ENCODE data around the gene AXL.

The AXL gene

DNA sequence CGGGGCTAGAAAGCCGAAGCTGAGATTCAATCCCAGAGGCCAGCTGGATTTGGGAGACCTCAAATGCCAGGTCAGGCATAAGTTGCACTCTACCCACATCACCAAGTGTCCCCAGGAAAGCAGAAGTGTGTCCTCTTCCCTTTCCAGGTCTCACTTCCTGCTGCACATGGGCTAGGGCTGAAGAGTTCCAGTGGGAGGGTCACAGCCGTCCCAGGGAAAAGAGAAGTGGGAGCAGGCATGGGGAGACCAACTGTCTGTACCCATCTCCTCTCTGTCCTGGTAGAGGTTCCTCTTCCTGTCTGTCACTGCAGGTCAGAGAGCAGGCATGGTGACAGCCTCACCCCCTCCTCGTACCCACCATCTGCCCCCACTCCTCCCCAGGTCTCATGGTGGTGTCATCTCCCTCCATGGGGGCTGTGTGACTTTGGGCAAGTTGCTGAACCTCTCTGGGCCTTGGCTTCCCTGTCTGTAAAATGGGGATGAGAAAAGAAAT, 14.8 kb downstream of the AXL start:
- DNase-seq, result peak in 9 of 56 donors; percentile 1 to 27 (median 16)

DNA sequence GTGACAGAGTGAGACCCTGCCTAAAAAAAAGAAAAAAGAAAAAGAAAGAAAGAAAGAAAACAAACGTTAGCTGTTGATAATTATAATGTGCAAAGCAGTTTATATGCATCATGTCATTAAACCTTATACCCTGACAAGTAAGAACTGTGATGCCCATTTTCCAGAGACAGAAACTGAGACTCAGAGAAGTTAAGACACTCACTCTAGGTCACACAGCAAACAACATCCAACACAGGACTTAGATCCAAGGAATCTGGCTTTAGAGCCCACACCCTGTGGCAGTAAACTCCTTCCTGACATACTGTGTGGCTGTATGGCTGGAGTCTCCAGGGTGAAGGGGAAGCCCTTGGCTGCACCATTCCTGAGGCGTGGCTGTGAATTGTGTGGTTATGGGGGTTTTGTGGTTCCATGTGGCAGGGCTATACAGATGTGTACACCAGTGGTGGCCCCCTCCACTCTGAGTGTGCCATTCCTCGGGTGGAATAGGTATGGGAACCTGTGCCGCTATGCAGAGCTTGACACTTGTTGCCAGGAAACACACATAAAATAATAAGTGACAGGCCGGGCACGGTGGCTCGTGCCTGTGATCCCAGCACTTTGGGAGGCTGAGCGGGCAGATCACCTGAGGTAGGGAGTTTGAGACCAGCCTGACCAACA, 15.6 kb downstream of the AXL start:
- no peak for DNase-seq

DNA sequence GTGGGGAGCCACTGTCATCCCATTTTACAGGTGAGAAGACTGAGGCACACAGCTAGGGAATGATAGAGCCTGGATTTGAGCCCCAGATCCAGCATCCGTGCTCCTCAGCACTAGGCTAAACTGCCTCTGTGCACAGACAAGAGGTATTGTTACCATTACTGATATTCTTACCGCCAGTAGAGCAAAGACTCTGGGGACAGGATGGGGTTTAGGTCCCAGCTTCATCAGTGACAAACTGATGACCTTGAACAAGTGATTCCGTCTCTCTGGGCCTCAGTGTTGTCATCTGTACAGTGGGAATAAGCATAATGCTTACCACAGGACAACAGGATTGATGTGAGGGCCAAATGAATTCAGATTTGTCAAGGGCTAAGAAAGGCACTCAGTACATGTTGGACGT, 16.5 kb downstream of the AXL start:
- no peak for DNase-seq

DNA sequence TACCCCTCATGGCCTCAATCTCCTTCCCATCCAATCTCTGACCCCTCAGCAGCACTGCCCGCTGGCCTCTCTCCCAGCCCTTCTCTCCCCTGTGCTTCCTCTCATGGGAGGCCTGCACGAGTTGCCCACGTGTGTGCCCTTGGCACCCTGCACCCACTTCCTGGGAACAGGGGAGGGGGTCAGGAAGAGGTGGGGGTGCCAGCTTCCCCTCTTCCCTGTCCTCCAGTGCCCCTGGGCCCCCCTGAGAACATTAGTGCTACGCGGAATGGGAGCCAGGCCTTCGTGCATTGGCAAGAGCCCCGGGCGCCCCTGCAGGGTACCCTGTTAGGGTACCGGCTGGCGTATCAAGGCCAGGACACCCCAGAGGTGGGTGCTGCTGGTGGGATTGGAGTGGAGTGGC, 19.2 kb downstream of the AXL start:
- DNase-seq, result peak in 1 of 56 donors; percentile 21

DNA sequence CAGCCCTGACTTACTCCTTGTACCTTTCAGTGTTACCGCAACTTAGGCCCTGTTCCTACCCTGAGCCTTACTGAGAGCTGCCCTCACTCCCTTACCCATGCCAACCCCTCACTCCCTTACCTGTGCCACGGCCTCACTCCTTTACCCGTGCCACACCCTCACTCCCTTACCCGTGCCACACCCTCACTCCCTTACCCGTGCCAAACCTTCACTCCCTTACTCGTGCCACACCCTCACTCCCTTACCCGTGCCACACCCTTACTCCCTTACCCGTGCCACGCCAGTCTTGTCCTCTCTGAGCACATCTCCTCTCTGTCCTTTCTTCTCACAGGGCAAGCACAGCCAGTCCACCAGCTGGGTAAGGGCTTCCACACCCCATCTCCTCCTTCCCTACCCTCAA, 20.3 kb downstream of the AXL start:
- DNase-seq, result no peak

DNA sequence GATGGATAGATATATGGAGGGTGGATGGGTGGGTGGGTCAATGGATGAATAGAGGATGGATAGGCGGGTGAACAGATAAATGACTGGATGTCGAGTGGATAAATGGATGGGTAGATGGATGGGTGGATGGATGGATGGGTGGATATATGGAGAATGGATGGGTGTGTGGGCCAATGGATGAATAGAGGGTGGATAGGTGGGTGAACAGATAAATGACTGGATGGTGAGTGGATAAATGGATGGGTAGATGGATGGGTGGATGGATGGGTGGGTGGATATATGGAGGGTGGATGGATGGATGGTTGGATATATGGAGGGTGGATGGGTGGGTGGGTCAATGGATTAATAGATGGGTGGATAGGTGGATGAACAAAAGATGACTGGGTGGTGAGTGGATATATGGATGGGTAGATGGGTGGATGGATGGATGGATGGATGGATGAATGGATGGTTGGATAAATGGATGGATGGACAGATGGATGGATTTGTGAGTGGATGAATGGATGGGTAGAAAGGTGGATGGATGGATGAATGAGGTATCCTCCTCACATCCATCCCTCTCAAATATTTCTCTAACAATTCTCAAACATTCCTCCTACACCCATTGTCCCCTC, 21.0 kb downstream of the AXL start:
- DNase-seq, result no peak

DNA sequence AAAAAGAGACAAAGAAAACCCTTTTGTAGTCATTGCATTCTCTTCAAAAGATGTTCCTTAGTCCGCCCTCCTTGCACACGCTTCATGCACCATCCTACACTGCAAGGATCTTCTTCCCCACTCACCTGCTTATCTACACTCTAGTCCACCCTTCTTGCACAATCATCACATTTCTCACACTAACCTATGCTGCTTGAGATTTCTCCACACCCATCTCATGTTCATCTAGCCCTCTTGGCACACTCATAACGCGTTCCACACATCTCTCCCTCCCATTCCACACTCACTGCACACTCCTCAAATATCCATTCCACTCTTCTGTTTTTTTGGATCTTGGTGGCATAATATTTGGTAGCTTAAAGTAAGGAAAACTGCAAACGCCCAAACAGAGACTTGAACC, 22.8 kb downstream of the AXL start:
- no peak for DNase-seq

DNA sequence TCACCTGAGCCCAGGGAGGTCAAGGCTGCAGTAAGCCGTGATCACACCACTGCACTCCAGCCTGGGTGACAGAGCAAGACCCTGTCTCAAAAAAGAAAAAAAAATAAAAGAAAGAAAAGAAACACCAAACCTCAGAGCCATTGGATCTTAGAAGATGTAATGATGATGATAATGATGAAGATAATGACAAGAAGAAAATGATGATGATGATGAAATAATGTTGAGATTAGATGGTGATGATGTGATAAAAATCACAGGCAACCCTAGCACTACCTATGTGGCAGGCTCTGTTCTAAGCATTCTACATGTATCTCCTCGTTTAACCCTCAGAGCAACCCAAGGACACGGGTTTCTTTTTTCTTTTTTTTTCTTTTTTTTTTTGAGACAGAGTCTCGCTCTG, 25.1 kb downstream of the AXL start:
- DNase-seq, result no peak

DNA sequence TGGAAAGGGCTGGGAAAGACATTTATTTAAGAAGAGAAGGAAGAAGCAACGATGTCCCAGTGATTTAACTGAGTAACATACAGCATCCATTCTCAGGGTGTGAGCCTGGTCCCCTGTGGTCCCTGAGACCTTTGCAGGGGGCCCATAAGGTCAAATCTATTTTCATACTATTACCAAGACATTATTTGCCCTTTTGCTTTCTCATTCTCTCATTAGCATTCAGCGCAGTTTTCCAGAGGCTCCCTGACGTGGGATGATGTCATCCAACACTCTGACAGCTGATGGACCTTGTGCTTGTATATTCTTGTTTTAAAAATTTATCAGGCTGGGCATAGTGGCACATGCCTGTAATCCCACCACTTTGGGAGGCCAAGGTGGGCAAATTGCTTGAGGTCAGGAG, 26.8 kb downstream of the AXL start:
- no peak for DNase-seq

DNA sequence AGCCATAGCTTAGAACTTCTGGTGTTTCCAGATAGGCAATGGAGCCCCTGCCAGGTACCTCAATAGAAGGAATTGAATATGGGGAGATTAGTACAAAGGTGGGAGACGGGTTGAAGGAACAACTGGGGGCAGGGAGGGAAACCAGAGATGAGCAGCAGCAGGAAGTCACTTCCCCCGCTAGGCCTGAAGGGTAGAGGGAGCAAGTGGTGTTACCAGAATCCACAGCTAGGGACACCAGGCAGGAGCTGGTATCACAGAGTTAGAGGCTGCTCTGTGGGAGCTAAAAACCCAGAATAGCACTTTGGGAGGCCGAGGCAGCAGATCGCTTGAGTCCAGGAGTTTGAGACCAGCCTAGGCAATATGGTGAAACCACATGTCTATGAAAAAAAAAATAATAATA, 29.9 kb downstream of the AXL start:
- no peak for DNase-seq

DNA sequence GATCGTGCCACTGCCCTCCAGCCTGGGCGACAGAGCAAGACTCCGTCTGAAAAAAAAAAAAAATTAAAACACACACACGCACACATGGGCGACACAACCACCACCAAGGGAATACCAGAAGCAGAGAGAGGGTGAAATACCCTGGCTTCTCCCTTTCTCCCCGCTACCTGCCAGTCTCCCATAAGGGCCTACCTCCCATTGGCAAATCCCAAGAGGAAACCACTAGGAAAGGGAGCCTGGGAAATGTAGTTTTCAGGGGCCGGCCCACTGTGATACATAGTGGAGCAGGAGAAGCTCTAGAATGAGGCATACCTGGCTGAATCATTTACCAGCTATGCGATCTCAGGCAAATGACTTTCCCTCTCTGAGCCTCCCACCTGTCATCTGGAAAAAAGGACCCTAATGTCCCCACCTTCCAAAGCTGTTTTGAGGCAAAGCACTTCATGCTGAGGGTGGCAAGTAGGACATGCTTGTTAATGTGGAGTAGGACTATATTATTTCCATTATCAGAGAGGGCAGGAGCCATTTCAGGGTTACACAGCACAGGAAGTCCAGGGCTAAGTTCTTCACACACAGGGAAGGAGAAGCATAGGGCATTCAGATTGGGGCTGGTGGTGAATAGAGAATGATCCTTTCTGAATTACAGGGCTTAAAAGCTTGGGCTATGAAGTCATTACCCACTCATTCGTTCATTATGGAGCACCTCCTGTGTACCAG, 30.8 kb downstream of the AXL start:
- no peak for DNase-seq

DNA sequence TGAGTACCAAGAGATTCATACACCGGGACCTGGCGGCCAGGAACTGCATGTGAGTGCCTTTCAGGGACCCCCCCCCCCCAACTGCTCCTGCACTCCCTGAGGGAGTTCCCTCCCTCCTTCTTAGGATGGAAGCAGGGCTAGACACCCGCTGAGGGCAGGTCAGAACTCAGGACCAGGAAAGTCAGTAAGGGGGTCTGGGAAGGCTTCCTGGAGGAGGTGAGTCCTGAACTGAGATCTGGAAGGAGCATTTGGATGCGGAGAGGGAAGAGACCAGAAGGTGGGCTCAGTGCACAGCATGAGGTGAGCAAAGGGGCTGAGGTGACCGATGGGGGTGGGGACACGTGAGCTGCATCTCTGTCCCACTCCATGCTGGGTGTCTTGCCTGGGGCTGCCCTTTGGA, 34.6 kb downstream of the AXL start:
- no peak for DNase-seq

DNA sequence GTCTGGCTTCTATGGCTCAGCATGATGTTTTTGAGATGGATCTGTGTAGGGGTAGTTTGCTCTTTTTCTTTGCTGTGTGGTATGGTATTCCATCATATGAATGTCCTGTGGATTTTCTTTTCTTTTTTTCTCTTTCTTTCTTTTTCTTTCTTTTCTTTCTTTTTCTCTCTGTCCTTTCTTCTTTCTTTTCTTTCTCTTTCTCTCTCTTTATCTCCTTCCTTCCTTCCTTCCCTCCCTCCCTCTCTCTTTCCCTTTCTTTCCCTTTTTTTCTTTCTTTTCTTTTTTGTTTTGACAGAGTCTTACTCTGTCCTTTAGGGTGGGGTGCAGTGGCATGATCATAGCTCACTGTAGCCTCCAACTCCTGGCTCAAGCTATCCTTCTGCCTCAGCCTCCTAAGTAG, 36.1 kb downstream of the AXL start:
- no peak for DNase-seq

DNA sequence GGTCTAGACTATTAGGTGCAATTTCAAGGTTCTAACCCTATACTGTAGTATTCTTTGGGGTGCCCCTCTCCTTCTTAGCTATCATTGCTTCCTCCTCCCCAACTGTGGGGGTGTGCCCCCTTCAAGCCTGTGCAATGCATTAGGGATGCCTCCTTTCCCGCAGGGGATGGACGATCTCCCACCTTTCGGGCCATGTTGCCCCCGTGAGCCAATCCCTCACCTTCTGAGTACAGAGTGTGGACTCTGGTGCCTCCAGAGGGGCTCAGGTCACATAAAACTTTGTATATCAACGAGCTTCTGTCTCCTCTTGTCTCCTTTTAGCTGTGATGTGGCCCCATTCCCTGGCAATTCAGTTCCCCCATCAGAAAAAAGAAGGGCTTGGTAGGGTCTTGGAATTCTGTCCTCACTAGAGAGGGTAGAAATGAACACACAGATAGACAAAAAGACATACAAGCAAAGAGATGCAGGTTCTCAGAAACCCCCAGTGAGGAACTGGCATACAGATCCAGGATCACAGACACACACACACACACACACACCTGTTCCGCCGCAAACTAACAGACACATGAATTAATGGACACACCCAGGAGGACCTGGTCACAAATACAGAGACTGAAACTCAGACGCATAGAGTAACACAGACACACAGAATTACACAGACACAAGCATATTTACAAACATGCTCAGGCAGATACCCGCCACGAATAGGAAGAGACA, 42.6 kb downstream of the AXL start:
- peak in 1 of 56 donors; percentile 26 for DNase-seq

DNA sequence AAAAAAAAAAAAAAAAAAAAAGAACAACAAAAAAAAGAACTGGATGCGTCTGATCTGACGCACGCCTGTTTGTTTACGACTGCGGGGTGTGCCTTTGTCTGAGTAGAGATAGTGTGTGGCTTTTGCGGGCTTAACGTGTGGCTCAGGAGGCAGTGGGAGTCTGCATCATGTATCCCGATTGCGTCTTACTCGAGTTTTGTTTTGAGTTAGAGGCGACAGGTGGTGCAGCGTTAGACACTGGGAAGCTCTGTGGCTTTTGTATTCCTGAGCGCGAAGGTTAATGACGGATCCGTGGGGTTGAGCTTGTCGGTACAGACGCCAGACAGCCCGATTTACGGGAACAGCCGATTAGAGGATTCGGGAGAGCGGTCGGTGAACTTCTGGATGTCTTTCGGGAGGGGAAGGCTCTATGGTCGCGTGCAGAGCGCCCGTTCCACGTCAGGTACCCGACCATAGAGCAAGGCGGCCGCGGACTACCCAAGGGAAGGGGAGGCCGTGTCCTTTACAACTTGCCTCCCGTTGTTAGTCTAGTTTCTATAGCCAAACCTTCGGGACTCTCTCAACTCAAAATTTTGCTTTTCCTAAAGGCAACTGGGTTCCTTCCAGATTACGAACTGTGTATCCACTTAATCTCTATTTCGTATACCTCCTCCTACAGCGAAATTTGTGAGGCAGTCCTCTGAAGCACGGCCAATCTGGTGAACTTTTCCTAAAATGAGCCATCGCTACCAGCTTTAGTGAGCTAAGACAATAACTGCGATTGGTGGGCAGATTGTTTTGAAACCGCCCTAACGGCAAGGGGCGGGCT, 44.2 kb downstream of the AXL start:
- peak in 48 of 56 donors; percentile 29 to 91 (median 72) for DNase-seq

DNA sequence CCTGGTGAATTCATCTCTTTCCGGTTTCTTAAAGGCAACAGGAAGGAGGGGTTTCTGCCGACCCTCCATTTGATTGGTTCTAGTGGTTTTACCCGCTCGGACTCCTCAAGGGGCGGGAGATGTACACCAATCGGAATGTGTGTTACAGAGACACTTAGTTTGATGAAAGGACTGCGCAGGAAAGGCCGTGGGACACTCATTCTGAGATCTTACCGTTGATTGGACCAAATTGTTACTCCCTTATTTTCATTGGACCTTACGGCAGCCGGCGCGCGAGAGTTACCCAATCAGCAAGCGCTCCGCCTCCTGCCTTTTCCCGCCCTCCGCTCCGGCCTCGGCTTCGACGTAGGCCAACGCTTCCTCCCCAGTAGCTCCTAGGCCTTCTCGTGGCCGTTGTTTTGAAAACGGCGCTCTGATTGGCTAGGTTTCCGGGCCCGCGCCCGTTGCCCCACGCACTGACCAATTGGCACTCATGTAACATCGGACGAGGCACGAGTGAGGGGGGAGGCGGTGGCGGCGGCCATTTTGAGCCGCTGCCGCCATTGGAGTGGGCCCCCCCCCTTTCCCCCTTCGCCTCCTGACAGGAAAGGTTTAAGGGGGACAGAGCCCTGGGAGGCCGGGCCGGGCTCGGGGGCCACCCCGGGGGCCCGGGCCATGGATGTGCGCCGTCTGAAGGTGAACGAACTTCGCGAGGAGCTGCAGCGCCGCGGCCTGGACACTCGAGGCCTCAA, 45.0 kb downstream of the AXL start, which contains the start of gene HNRNPUL1:
TSS of gene HNRNPUL1 (plus strand) at position 523 of the 731 bp plus-strand sequence. CDS start at position 655, 132 bp downstream.
- DNase-seq, result peak; percentile 94 to 100 (median 99)

DNA sequence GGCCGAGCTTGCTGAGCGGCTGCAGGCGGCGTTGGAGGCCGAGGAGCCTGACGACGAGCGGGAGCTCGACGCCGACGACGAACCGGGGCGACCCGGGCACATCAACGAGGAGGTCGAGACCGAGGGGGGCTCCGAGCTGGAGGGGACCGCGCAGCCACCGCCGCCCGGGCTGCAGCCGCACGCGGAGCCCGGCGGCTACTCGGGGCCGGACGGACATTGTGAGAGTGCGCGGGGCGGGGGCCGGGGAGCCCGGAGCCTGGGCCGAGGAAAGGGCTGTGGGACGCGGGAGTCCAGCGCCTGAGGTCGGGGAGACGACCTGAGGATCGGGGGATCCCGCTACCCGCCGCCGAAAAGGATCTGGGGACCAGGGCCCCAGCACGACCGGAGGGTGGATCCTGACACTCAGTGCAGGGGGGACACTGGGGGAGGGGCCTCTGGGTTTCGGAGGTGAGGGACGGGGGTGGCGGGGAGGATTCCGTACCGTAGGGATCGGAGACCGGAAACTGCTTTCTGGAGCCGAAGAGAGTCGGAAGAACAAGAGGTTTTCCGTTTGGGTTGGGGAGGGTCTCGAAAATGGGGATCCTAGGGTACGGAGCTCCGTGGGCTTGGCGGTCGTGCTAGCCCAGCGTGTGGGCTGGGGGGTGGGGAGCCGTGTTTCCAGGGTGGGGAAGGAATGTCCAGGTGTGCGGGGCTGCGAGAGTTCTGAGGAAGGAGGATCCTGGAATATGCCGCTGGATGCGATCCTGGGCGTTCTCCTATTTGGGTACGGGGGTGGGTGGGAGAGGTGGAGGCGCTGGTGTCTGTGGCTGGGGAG, 45.8 kb downstream of the AXL start:
- peak in 28 of 56 donors; percentile 3 to 58 (median 38) for DNase-seq

DNA sequence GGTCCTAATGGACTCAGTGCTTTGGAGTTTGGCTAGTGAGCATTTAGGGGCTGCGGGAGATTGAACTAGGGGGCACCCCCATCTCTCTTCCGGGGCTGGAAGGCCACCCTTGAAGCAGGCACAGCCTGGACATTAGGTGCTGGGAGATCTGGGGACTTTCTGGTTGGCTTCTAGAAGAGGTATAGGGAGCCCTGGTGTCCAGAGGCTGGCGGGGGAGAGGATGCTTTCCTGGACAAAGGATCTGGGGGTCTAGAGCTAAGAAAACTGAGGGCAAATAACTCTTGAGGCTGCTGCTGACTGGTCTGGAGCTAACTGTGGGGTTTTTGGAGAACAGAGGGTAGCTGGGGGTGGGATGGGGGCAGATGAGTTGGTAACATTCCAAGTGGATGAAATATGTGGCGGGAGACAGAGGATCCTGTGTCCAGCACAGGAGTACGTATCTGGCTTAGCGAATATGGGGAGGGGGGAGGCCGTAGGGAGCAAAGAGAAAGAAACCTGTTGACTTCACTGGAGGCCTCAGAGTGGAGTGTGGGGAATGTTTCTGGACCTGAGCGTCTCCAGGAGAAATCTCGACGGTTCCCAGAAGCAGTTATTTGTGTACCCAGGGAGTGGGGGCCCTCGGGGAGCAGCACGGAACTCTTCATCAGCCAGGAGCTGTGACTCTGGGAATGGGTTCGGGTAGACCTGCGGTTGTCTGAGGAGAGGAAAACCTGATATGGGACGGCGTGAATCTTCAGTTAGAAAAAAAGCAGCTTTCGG, 46.6 kb downstream of the AXL start:
- peak in 4 of 56 donors; percentile 1 to 13 (median 4) for DNase-seq
